ENCODE measurements around the gene PEX5L.

Gene PEX5L

GRCh38 chr3:179822296-179822695, 214.4 kb downstream of the PEX5L start:
- TF ChIP-seq, protein P1, sequence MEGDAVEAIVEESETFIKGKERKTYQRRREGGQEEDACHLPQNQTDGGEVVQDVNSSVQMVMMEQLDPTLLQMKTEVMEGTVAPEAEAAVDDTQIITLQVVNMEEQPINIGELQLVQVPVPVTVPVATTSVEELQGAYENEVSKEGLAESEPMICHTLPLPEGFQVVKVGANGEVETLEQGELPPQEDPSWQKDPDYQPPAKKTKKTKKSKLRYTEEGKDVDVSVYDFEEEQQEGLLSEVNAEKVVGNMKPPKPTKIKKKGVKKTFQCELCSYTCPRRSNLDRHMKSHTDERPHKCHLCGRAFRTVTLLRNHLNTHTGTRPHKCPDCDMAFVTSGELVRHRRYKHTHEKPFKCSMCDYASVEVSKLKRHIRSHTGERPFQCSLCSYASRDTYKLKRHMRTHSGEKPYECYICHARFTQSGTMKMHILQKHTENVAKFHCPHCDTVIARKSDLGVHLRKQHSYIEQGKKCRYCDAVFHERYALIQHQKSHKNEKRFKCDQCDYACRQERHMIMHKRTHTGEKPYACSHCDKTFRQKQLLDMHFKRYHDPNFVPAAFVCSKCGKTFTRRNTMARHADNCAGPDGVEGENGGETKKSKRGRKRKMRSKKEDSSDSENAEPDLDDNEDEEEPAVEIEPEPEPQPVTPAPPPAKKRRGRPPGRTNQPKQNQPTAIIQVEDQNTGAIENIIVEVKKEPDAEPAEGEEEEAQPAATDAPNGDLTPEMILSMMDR (IDR thresholded peaks at IDR 0.05; ENCODE audit: low read length, missing control alignments) = no peak
- H3K4me3 ChIP-seq (replicated peaks; ENCODE audit: low read depth, low read length) = no peak overlapping the region
- no peak for DNase-seq (ENCODE audit: low read depth)

DNA sequence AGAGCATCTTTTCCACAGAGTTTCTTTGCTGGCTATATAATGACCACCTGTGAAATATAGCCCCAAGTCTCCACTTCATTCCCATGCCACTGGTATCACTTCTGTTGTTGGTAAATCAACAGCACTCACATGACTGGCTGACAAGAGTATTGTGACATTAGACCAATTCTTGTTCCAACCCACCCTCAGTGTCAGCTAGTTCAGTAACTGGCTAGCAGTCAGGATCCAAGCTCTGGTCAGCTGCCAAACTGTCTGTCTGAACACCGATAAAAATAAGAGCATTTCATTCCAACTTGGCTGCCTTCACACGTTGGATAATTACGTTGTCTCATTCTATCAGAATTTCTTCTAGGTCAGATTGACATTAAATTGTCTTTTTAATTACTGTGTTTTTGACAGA, 217.4 kb downstream of the PEX5L start:
- no peak overlapping the region for H3K4me3 ChIP-seq (replicated peaks; ENCODE audit: low read depth, low read length)
- no peak for DNase-seq (ENCODE audit: low read depth)
- TF ChIP-seq, protein P1 (IDR thresholded peaks at IDR 0.05; ENCODE audit: low read length, missing control alignments) = no peak

GRCh38 chr3:179812096-179812382, 224.7 kb downstream of the PEX5L start:
- no peak overlapping the region for H3K4me3 ChIP-seq (replicated peaks; ENCODE audit: low read depth, low read length)
- TF ChIP-seq, protein P1 (IDR thresholded peaks at IDR 0.05; ENCODE audit: low read length, missing control alignments) = no peak
- no peak for DNase-seq (ENCODE audit: low read depth)

DNA sequence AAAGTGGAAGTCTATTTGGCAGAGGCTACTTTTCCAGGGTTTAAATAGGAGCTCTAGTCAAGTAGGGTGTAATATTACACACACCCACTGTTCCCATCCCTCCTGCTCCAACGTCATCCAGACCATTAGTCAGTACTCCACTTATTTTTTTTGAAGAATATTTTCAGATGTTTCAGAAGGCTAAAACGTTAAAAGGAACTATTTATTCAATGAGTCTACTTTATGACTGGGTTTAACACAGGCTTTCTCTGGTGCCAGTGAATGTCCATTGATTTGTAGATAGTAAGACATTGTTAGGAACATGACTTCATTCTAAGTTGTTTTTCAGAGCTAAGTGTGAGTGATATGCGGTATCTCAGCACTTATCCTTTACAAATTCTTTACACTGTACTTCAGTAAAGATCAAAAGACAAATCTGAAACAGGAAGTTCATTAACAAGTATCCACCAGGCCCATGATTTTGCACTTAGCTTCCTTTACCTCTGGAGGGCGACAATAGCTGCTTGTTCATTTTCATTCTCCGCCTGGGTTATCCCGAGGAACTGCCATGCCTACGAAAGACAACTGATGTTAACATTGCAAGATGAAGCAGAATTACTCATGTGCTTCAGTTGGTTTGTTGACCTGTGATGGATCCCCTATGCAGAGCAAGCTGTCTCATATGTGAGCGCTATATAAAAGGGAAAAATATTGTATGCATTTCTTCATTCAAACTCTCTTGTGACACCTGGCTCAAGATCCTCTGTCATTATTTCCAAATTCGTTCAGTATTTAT, 225.2 kb downstream of the PEX5L start:
- no peak overlapping the region for H3K4me3 ChIP-seq (replicated peaks; ENCODE audit: low read depth, low read length)

GRCh38 chr3:179809639-179810038, 227.1 kb downstream of the PEX5L start:
- TF ChIP-seq, protein P1 (IDR thresholded peaks at IDR 0.05; ENCODE audit: low read length, missing control alignments) = no peak
- DNase-seq (ENCODE audit: low read depth) = no peak
- H3K4me3 ChIP-seq (replicated peaks; ENCODE audit: low read depth, low read length) = no peak overlapping the region

More for the DNA sequence above, 225.2 kb downstream of the PEX5L start:
- peak; percentile 77 for DNase-seq (ENCODE audit: low read depth)
- TF ChIP-seq, protein P1 (IDR thresholded peaks at IDR 0.05; ENCODE audit: low read length, missing control alignments) = peak; percentile 76

GRCh38 chr3:179807588-179807987, 229.1 kb downstream of the PEX5L start:
- H3K4me3 ChIP-seq (replicated peaks; ENCODE audit: low read depth, low read length) = no peak overlapping the region
- DNase-seq (ENCODE audit: low read depth) = no peak
- TF ChIP-seq, protein P1 (IDR thresholded peaks at IDR 0.05; ENCODE audit: low read length, missing control alignments) = no peak

- no peak overlapping the region for H3K4me3 ChIP-seq (replicated peaks; ENCODE audit: low read depth, low read length)
- TF ChIP-seq, protein P1 (IDR thresholded peaks at IDR 0.05; ENCODE audit: low read length, missing control alignments) = no peak
- no peak for DNase-seq (ENCODE audit: low read depth)
These were observed 230.6 kb downstream of the PEX5L start for GRCh38 chr3:179806177-179806576.
